HEK293 (cell line): ENCODE measurements around the gene C19orf25.

ENCODE experiments used
- CTCF ChIA-PET: fragments of 350-600 bp; formaldehyde crosslinking; extraction: SDS; loops from one replicate; lab custom pipeline; 2021; ENCODE audit warnings: antibody characterized with exemption; lab: Yijun Ruan, JAX
- POLR2A ChIA-PET: fragments of 300-600 bp; formaldehyde crosslinking; extraction: SDS; loops from one replicate; lab custom pipeline; 2020; ENCODE audit warnings: antibody characterized with exemption, inconsistent platforms; lab: Yijun Ruan, JAX
- H3K27ac ChIP-seq: fragments of 200-500 bp; sonication (Bioruptor generic); 2 replicates; pipeline ENCODE4 v1.5.1; 2014; ENCODE audit warnings: low read depth, low read length, control low read depth, inconsistent platforms; ENCODE audit errors: extremely low read depth
- H3K36me3 ChIP-seq, 2 experiments: fragments of 200-500 bp in 1 of 2; sonication (Bioruptor generic) in 1 of 2; 1 replicate in 1 of 2; 2 replicates in 1 of 2; pipeline ENCODE4 v1.5.1; 2014 to 2017; ENCODE audit warnings: inconsistent platforms in 2 of 2, low read length in 2 of 2; ENCODE audit not compliant: control insufficient read depth in 2 of 2, insufficient read depth in 1 of 2
- H3K4me1 ChIP-seq: fragments of 200-500 bp; sonication (Bioruptor generic); 2 replicates; pipeline ENCODE4 v1.5.1; 2014; ENCODE audit warnings: mild to moderate bottlenecking, low read length, inconsistent platforms; ENCODE audit not compliant: control insufficient read depth, insufficient read depth
- H3K4me3 ChIP-seq: 2 replicates; pipeline ENCODE4 v1.5.1; 2011; ENCODE audit warnings: low read depth, mild to moderate bottlenecking, control low read depth, low read length, moderate library complexity
- H3K9me3 ChIP-seq: fragments of 200-500 bp; sonication (Bioruptor generic); 2 replicates; pipeline ENCODE4 v1.5.1; 2014; ENCODE audit warnings: low read depth, low read length, inconsistent platforms; ENCODE audit not compliant: control insufficient read depth, insufficient read depth
- KLF10 ChIP-seq: fragments of 450-650 bp; IDR thresholded peaks from 2 replicates; pipeline ENCODE4 v1.5.1; 2018; ENCODE audit warnings: missing biosample characterization, mild to moderate bottlenecking, missing genetic modification characterization
- KLF9 ChIP-seq: fragments of 450-650 bp; formaldehyde crosslinking; IDR thresholded peaks from 2 replicates; pipeline ENCODE4 v1.5.1; 2016; ENCODE audit warnings: missing biosample characterization, missing genetic modification characterization, low read depth
- PATZ1 ChIP-seq: fragments of 450-650 bp; formaldehyde crosslinking; IDR thresholded peaks from 2 replicates; pipeline ENCODE4 v1.5.1; 2016; ENCODE audit warnings: missing biosample characterization, missing genetic modification characterization
- PRDM10 ChIP-seq: fragments of 450-650 bp; formaldehyde crosslinking; IDR thresholded peaks from 2 replicates; pipeline ENCODE4 v1.5.1; 2016; ENCODE audit warnings: missing biosample characterization, missing genetic modification characterization
- ZBTB10 ChIP-seq: fragments of 450-650 bp; formaldehyde crosslinking; IDR thresholded peaks from 2 replicates; pipeline ENCODE4 v1.5.1; 2016; ENCODE audit warnings: missing biosample characterization, missing genetic modification characterization
- ZBTB11 ChIP-seq: fragments of 450-650 bp; formaldehyde crosslinking; conservative IDR thresholded peaks from 2 replicates; pipeline ENCODE4 v1.5.1; 2016; ENCODE audit warnings: low read depth, missing biosample characterization, missing genetic modification characterization
- ZBTB17 ChIP-seq: fragments of 450-650 bp; formaldehyde crosslinking; IDR thresholded peaks from 2 replicates; pipeline ENCODE4 v1.5.1; 2016; ENCODE audit warnings: missing biosample characterization, missing genetic modification characterization
- ZBTB26 ChIP-seq: fragments of 450-650 bp; formaldehyde crosslinking; optimal IDR thresholded peaks from 2 replicates; pipeline ENCODE3; 2016; ENCODE audit warnings: missing biosample characterization, mild to moderate bottlenecking, missing genetic modification characterization
- ZBTB48 ChIP-seq: fragments of 450-650 bp; formaldehyde crosslinking; IDR thresholded peaks from 2 replicates; pipeline ENCODE4 v1.5.1; 2016; ENCODE audit warnings: missing biosample characterization, missing genetic modification characterization
- ZBTB6 ChIP-seq: fragments of 450-650 bp; formaldehyde crosslinking; IDR thresholded peaks from 2 replicates; pipeline ENCODE4 v1.5.1; 2017; ENCODE audit warnings: missing biosample characterization, missing genetic modification characterization
- ZNF114 ChIP-seq: fragments of 450-650 bp; formaldehyde crosslinking; IDR thresholded peaks from 2 replicates; pipeline ENCODE4 v1.5.0; 2017; ENCODE audit warnings: missing biosample characterization, missing genetic modification characterization
- ZNF248 ChIP-seq: fragments of 450-650 bp; formaldehyde crosslinking; IDR thresholded peaks from 2 replicates; pipeline ENCODE4 v1.5.1; 2017; ENCODE audit warnings: missing biosample characterization, missing genetic modification characterization
- ZNF433 ChIP-seq: fragments of 450-650 bp; formaldehyde crosslinking; IDR thresholded peaks from 2 replicates; pipeline ENCODE4 v1.5.1; 2016; ENCODE audit warnings: missing biosample characterization, missing genetic modification characterization, low read depth
- ZNF639 ChIP-seq: fragments of 450-650 bp; formaldehyde crosslinking; IDR thresholded peaks from 2 replicates; pipeline ENCODE4 v1.5.1; 2016; ENCODE audit warnings: missing biosample characterization, missing genetic modification characterization

C19orf25 gene

GRCh38 chr19:1471515-1472160, 7.4 kb downstream of the C19orf25 start (continued):
- TF ChIP-seq ZNF114 (tag by site-specific recombination) (no peak), KLF10 (no peak), ZBTB6 (peak; percentile 25; the same call in 1 of the 2 replicates), PATZ1 (tag by site-specific recombination) (no peak)

- Histone ChIP-seq H3K9me3 (no peaks in the 10 kb centered on the region), H3K4me1 (peaks cover 12% of the 10 kb centered on the region), H3K36me3 (peaks cover 0 to 16% of the 10 kb centered on the region in 2 experiments; a peak in 2 of 3 replicates), H3K4me3 (peak overlapping the region; percentile 28), H3K27ac (no peak overlapping the region; the same call in 1 of the 2 replicates)
- ChIA-PET CTCF (interaction anchor here (0.9 to 1.1 kb wide), 2 partner anchors 191 to 205 kb away, joined by 3 to 4 read pairs; no protein-coding TSS in a partner anchor), POLR2A (interaction anchor here (0.9 to 2.2 kb wide), 6 partner anchors 12 to 94 kb away, joined by 3 to 6 read pairs (median 4); no protein-coding TSS in a partner anchor)
- TF ChIP-seq ZBTB6 (peak; percentile 92), ZBTB17 (tag by site-specific recombination) (peak; percentile 46), ZNF639 (tag by site-specific recombination) (0 out of 2 replicates have a peak, but pooled peaks have one; percentile 0), KLF9 (tag by site-specific recombination) (peak; percentile 89), ZBTB11 (tag by site-specific recombination) (peak; percentile 12; the same call in 1 of the 2 replicates), ZBTB48 (tag by site-specific recombination) (0 out of 2 replicates have a peak, but pooled peaks have one; percentile 49), PRDM10 (tag by site-specific recombination) (peak; percentile 99), ZNF248 (tag by site-specific recombination) (no peak), ZNF433 (tag by site-specific recombination) (no peak), ZBTB26 (tag by site-specific recombination) (peak; percentile 31), ZBTB10 (tag by site-specific recombination) (0 out of 2 replicates have a peak, but pooled peaks have one; percentile 53)
Measured at GRCh38 chr19:1471010-1471514, 8.0 kb downstream of the C19orf25 start.
